Uterus (tissue), 4 donors: Measurements from ENCODE around the gene MLXIP. TPM values are rescaled to one million over a fixed set of nuclear protein-coding genes. Genes with fewer than 3 reads are reported as not detected.

Experiments
- DNase-seq, 2 donors: peaks; one replicate each; pipeline ENCODE4 v3.0.0-alpha.2; 2019 to 2020
- H3K27ac ChIP-seq, 2 donors: fragments of 200-600 bp; sonication (generic); 1 replicate in 1 of 2; 2 replicates in 1 of 2; pipeline ENCODE4 v1.5.1; 2016 to 2018
- H3K27me3 ChIP-seq, 2 donors: fragments of 200-600 bp; sonication (generic); one replicate each; pipeline ENCODE4 v1.5.1; 2018 to 2019; ENCODE audit warnings: control low read depth in 1 of 2
- H3K36me3 ChIP-seq, 2 donors: fragments of 200-600 bp; sonication (generic); one replicate each; pipeline ENCODE4 v1.5.1; 2019; ENCODE audit warnings: control low read depth in 1 of 2
- H3K4me1 ChIP-seq, 2 donors: fragments of 200-600 bp; sonication (generic); one replicate each; pipeline ENCODE4 v1.5.1; 2018 to 2019; ENCODE audit warnings: control low read depth in 1 of 2
- H3K4me3 ChIP-seq, 2 donors: fragments of 200-600 bp; sonication (generic); 1 replicate in 1 of 2; 2 replicates in 1 of 2; pipeline ENCODE4 v1.5.1; 2018 to 2019; ENCODE audit warnings: mild to moderate bottlenecking in 1 of 2
- H3K9me3 ChIP-seq, 2 donors: fragments of 200-600 bp; sonication (generic); one replicate each; pipeline ENCODE4 v1.5.1; 2019; ENCODE audit warnings: control low read depth in 1 of 2
- CTCF ChIP-seq, 4 experiments: fragments of 200-600 bp in 2 of 4; fragments of 450-650 bp in 2 of 4; sonication (generic) in 2 of 4; IDR thresholded peaks; one replicate each; pipeline ENCODE4 v1.5.1; 2016 to 2019; ENCODE audit warnings: antibody characterized with exemption in 4 of 4, mild to moderate bottlenecking in 2 of 4, moderate library complexity in 1 of 4
- POLR2A ChIP-seq, 2 donors: fragments of 450-650 bp; IDR thresholded peaks; one replicate each; pipeline ENCODE4 v1.6.1; 2016; ENCODE audit warnings: antibody characterized with exemption in 2 of 2, mild to moderate bottlenecking in 1 of 2, moderate library complexity in 1 of 2
- intact Hi-C: fragments of 100-400 bp; cut with DNase I; formaldehyde crosslinking; loops from one replicate; pipeline ENCODE4 v1.15.1; 2023; ENCODE audit warnings: low total_unique reads
- total RNA-seq, 4 donors: library from RNA; depleted of rRNA in 3 of 4; stranded (reverse); fragments of >200 nt in 3 of 4; gene quantifications; one replicate each; pipeline versions ENCODE4 v1.1.0 to v1.2.4, GENCODE V29; 2014 to 2023
- donor health status: DM: yes; HTN: yes; CAD: no.

Gene MLXIP
- total RNA-seq, 4 donors from 2014 or later: 21.5 to 88.7 (median 24.7) TPM

DNA sequence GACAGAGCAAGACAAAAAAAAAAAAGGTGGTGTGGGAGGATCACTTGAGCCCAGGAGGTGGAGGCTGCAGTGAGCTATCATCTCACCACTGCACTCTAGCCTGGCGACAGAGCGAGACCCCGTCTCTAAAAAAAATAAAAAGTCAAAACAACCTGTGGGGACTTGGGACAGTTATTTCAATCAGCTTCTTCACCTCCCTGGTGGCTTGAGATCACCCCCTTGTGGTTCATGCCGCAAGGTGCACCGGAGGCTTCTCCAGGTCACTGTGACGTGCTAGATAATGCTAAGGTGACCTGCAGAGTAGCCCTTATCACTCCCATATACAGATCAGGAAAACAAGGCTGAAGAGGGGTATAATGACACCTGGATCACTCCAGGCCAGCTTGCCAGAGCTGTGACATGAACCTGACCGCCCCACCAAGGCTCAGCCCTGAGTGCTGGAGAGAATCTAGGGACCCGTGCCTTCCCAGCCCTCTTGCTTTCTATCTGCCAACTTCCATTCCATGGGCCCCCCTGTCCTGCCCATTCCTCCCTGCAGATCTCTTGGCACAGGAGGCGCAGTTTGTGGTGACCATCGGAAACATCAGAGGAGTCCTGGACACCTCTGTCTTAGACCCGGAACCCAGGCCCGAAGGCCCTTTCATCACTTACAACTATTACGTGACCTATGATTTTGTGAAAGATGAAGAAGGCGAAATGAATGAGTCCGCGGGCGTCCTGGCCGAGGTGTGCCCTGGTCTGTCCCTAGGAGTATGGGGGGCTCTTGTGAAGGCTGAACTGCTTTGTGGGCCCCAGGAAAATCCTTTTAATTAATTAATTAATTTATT lies 112.5 kb downstream of the MLXIP start:
- Histone ChIP-seq H3K4me3 (no peak overlapping the region), H3K9me3 (no peaks in the 10 kb centered on the region), H3K27me3 (no peaks in the 10 kb centered on the region), H3K27ac (no peak overlapping the region), H3K36me3 (no peaks in the 10 kb centered on the region), H3K4me1 (no peaks in the 10 kb centered on the region)
- no peak for DNase-seq
- intact Hi-C loops: no loop called here
- TF ChIP-seq POLR2A (IDR thresholded peaks at IDR 0.05) (no peak), CTCF (IDR thresholded peaks at IDR 0.05) (peak in 2 of 4 experiments; percentile 34 to 37)

GRCh38 chr12:122192441-122192840 lies 113.9 kb downstream of the MLXIP start:
- DNase-seq: no peak
- intact Hi-C loops: no loop called here
- Histone ChIP-seq H3K27ac (no peak overlapping the region), H3K36me3 (no peaks in the 10 kb centered on the region), H3K4me1 (no peaks in the 10 kb centered on the region), H3K27me3 (no peaks in the 10 kb centered on the region), H3K9me3 (no peaks in the 10 kb centered on the region), H3K4me3 (no peak overlapping the region)
- no peak for TF ChIP-seq POLR2A (IDR thresholded peaks at IDR 0.05)
- TF ChIP-seq CTCF (IDR thresholded peaks at IDR 0.05): no peak

- intact Hi-C loops: no loop called here
- Histone ChIP-seq H3K4me1 (no peaks in the 10 kb centered on the region), H3K27me3 (no peaks in the 10 kb centered on the region), H3K36me3 (no peaks in the 10 kb centered on the region), H3K9me3 (no peaks in the 10 kb centered on the region), H3K4me3 (no peak overlapping the region), H3K27ac (no peak overlapping the region)
- DNase-seq: no peak
- TF ChIP-seq CTCF (IDR thresholded peaks at IDR 0.05): no peak
- no peak for TF ChIP-seq POLR2A (IDR thresholded peaks at IDR 0.05)
Observed at GRCh38 chr12:122194804-122195203, 116.2 kb downstream of the MLXIP start.

DNA sequence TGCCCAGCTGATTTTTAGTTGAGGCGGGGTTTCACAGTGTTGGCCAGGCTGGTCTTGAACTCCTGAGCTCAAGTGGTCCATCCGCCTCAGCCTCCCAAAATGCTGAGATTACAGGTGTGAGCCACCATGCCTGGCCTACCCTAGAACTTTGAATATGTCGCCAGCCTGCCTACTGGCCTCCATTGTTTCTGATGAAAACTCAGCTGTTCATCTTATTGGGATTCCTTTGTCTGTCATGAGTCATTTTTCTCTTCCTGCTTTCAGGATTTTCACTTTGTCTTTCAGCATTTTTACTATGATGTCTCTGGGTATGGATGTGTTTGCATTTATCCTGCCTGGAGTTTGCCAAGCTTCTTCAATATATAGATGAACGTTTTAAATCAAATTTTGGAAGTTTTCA lies 116.8 kb downstream of the MLXIP start:
- intact Hi-C loops: no loop called here
- TF ChIP-seq POLR2A (IDR thresholded peaks at IDR 0.05) (no peak), CTCF (IDR thresholded peaks at IDR 0.05) (no peak)
- Histone ChIP-seq H3K27me3 (no peaks in the 10 kb centered on the region), H3K27ac (no peak overlapping the region), H3K9me3 (no peaks in the 10 kb centered on the region), H3K36me3 (no peaks in the 10 kb centered on the region), H3K4me3 (no peak overlapping the region), H3K4me1 (no peaks in the 10 kb centered on the region)
- DNase-seq: no peak

Other genes starting within 250 kb of the MLXIP start
- gene HPD, start 219.9 kb upstream of the MLXIP start, total RNA-seq: 1 to 10 TPM in 1 of 4 donors, not detected in 3; 1.9 TPM
- 100 to 1,000 TPM in 1 of 4 donors, 10 to 100 TPM in 2, 1 to 10 TPM in 1; 2.4 to 312 (median 46.0) TPM for gene PSMD9, start 190.0 kb upstream of the MLXIP start, total RNA-seq
- gene CFAP251, start 160.2 kb upstream of the MLXIP start, total RNA-seq: 100 to 1,000 TPM in 1 of 4 donors, 10 to 100 TPM in 2, 1 to 10 TPM in 1; 5.9 to 135 (median 12.7) TPM
- 10 to 100 TPM in 1 of 4 donors, 1 to 10 TPM in 1, under 1 TPM in 2; 0.26 to 12.2 (median 4.2) TPM for gene BCL7A, start 56.9 kb upstream of the MLXIP start, total RNA-seq
- gene IL31, start 95.5 kb downstream of the MLXIP start, total RNA-seq: not detected
- 1 to 10 TPM in 2 of 4 donors, not detected in 2; 2.4 to 3.3 TPM for gene LRRC43, start 104.4 kb downstream of the MLXIP start, total RNA-seq
- gene B3GNT4, start 125.0 kb downstream of the MLXIP start, total RNA-seq: under 1 TPM in 1 of 4 donors, not detected in 3; 0.14 TPM
- 10 to 100 TPM; 46.2 to 68.9 (median 53.9) TPM for gene DIABLO, start 147.3 kb downstream of the MLXIP start, total RNA-seq
- gene VPS33A, start 187.7 kb downstream of the MLXIP start, total RNA-seq: 10 to 100 TPM in 2 of 4 donors, 1 to 10 TPM in 2; 3.3 to 20.8 (median 12.9) TPM